GM12878 (cell line): Measurements from ENCODE around the gene SLC6A7. TPM values are rescaled to one million over a fixed set of nuclear protein-coding genes. Genes with fewer than 3 reads are reported as not detected.

Experiments
- ATAC-seq: fragments of 200-7000 bp; cut with Tn5 transposase; 3 replicates; pipeline ENCODE4 v1.9.1; 2020; ENCODE audit warnings: mild to moderate bottlenecking, moderate library complexity
- BruUV-seq: library from RNA; stranded (reverse); fragments of 400-500 nt; replicated peaks from 2 replicates; lab custom pipeline; 2021; lab: Mats Ljungman, UMichigan
- CTCF ChIA-PET: fragments of 300-600 bp; sonication (Branson Sonifier 250); formaldehyde crosslinking; extraction: SDS; loops from one replicate; lab custom pipeline; 2021; ENCODE audit warnings: inconsistent platforms; lab: Yijun Ruan, JAX
- POLR2A ChIA-PET: fragments of 350-600 bp; formaldehyde crosslinking; extraction: SDS; loops from one replicate; lab custom pipeline; 2021; ENCODE audit warnings: inconsistent platforms; lab: Charles Lee
- RAD21 ChIA-PET: fragments of 300-600 bp; sonication (Branson Sonifier 250); formaldehyde crosslinking; loops from one replicate; lab custom pipeline; 2023; ENCODE audit warnings: antibody characterized with exemption; ENCODE audit not compliant: unreplicated experiment; lab: Charles Lee
- SMC1A ChIA-PET: fragments of 300-600 bp; sonication (Branson Sonifier 250); formaldehyde crosslinking; loops from one replicate; lab custom pipeline; 2023; ENCODE audit not compliant: unreplicated experiment, uncharacterized antibody; lab: Charles Lee
- DNase-seq: peaks from one replicate; pipeline ENCODE4 v3.0.0-alpha.2; 2011; ENCODE audit warnings: low read depth, low spot score
- FAIRE-seq: peaks from 3 replicates; lab custom pipeline; 2011; peaks lifted over from hg19 to GRCh38; lab: Jason Lieb, UNC
- H2AFZ ChIP-seq: 2 replicates; pipeline ENCODE4 v1.6.0; 2011; ENCODE audit warnings: low read depth, low read length, control low read depth; ENCODE audit not compliant: control insufficient read depth
- H3K27ac ChIP-seq: 2 replicates; pipeline ENCODE4 v1.5.1; 2011; ENCODE audit warnings: control low read depth; ENCODE audit not compliant: control insufficient read depth, insufficient read depth
- H3K27me3 ChIP-seq, 2 experiments: replicated peaks in 1 of 2; 2 replicates each; pipeline versions ENCODE4 v1.6.0 to v1.6.1; 2011; ENCODE audit warnings: low read length in 1 of 2; ENCODE audit not compliant: control insufficient read depth in 2 of 2, insufficient read depth in 2 of 2
- H3K36me3 ChIP-seq, 2 experiments: 2 replicates each; pipeline ENCODE4 v1.5.1; 2011; ENCODE audit warnings: low read length in 1 of 2; ENCODE audit not compliant: control insufficient read depth in 2 of 2, insufficient read depth in 2 of 2
- H3K4me1 ChIP-seq: 2 replicates; pipeline ENCODE4 v1.6.1; 2011; ENCODE audit warnings: mild to moderate bottlenecking, low read length, moderate library complexity, mixed read lengths; ENCODE audit not compliant: control insufficient read depth, insufficient read depth
- H3K4me2 ChIP-seq: 2 replicates; pipeline ENCODE4 v1.6.0; 2011; ENCODE audit warnings: control low read depth; ENCODE audit not compliant: control insufficient read depth, insufficient read depth
- H3K4me3 ChIP-seq: fragments of 200-600 bp; sonication (generic); 2 replicates; pipeline ENCODE4 v1.5.1; 2016
- H3K79me2 ChIP-seq: 2 replicates; pipeline ENCODE4 v1.6.0; 2011; ENCODE audit warnings: low read length; ENCODE audit not compliant: control insufficient read depth, insufficient read depth
- H3K9ac ChIP-seq: 2 replicates; pipeline ENCODE4 v1.8.0; 2011; ENCODE audit warnings: low read length, control low read depth, mixed read lengths; ENCODE audit not compliant: control insufficient read depth, insufficient read depth
- H3K9me3 ChIP-seq: replicated peaks from 3 replicates; pipeline ENCODE4 v1.5.1; 2011; ENCODE audit warnings: mild to moderate bottlenecking, low read length; ENCODE audit not compliant: control insufficient read depth, insufficient read depth
- H4K20me1 ChIP-seq: 2 replicates; pipeline ENCODE4 v1.6.0; 2011; ENCODE audit not compliant: control insufficient read depth, insufficient read depth
- CHD4 ChIP-seq: fragments of 200-600 bp; sonication (generic); IDR thresholded peaks from 2 replicates; pipeline ENCODE4 v1.6.1; 2016; ENCODE audit warnings: mild to moderate bottlenecking
- EP300 ChIP-seq, 2 experiments: fragments of 150-350 bp in 1 of 2; IDR thresholded peaks; 2 replicates each; pipeline ENCODE4 v1.6.1; 2011 to 2012; ENCODE audit warnings: low read depth in 2 of 2, low read length in 2 of 2, borderline replicate concordance in 1 of 2, improper control_type of control experiment in 1 of 2, inconsistent platforms in 1 of 2; ENCODE audit not compliant: control insufficient read depth in 1 of 2
- IRF4 ChIP-seq: IDR thresholded peaks from 2 replicates; pipeline ENCODE4 v1.6.1; 2011; ENCODE audit warnings: low read depth, low read length
- MAX ChIP-seq: IDR thresholded peaks from 2 replicates; pipeline ENCODE4 v1.6.1; 2012; ENCODE audit warnings: low read depth, low read length, improper control_type of control experiment
- MTA3 ChIP-seq: IDR thresholded peaks from 2 replicates; pipeline ENCODE4 v1.6.1; 2012; ENCODE audit warnings: low read length, inconsistent platforms, borderline replicate concordance
- NR2F1 ChIP-seq: fragments of 450-650 bp; conservative IDR thresholded peaks from 2 replicates; pipeline ENCODE4 v1.6.1; 2017; ENCODE audit warnings: mild to moderate bottlenecking
- RUNX3 ChIP-seq: IDR thresholded peaks from 2 replicates; pipeline ENCODE4 v1.6.1; 2012; ENCODE audit warnings: low read length, inconsistent platforms
- SMAD1 ChIP-seq: fragments of 450-650 bp; IDR thresholded peaks from 2 replicates; pipeline ENCODE4 v1.6.1; 2018; ENCODE audit warnings: mild to moderate bottlenecking, low read depth; ENCODE audit not compliant: partially characterized antibody
- SP1 ChIP-seq: IDR thresholded peaks from one replicate; pipeline ENCODE4 v1.6.1; 2011; ENCODE audit warnings: low read depth, low read length
- SRF ChIP-seq, 2 experiments: IDR thresholded peaks; 2 replicates each; pipeline ENCODE4 v1.6.1; 2011; ENCODE audit warnings: low read depth in 2 of 2, low read length in 2 of 2, mild to moderate bottlenecking in 1 of 2, moderate library complexity in 1 of 2
- TAF1 ChIP-seq: IDR thresholded peaks from 2 replicates; pipeline ENCODE4 v1.6.1; 2011; ENCODE audit warnings: mild to moderate bottlenecking, low read depth, low read length, borderline replicate concordance
- WGBS: methylation state at CpG from one replicate; pipeline ENCODE4 v1.1.6; 2016; ENCODE audit warnings: low lambda C conversion rate; ENCODE audit not compliant: insufficient replicate concordance, insufficient coverage; ENCODE audit errors: missing lambda C conversion rate; 5-methylcytosine and 5-hydroxymethylcytosine counted together
- in situ Hi-C: fragments of 300-500 bp; cut with MboI; formaldehyde crosslinking; loops from 9 replicates; pipeline ENCODE4 v1.14.3; 2018; ENCODE audit warnings: mixed read lengths
- intact Hi-C: fragments of 100-400 bp; cut with micrococcal nuclease; formaldehyde crosslinking; loops from one replicate; pipeline ENCODE4 v1.14.2; 2022; ENCODE audit not compliant: unreplicated experiment
- polyA plus RNA-seq, 11 experiments: library from polyadenylated mRNA; depleted of rRNA in 4 of 11; unstranded in 6 of 11; stranded (reverse) in 5 of 11; fragments of >200 nt; fragmentation: Nextera tagmentation in 4 of 11; fragmentation: Illumina TruSeq in 1 of 11; extraction: Ambion mirVana in 4 of 11; extraction: Trizol in 1 of 11; gene quantifications; 1 replicate in 1 of 11; 2 replicates in 10 of 11; pipeline versions ENCODE4 v1.2.1 to v1.2.3, GENCODE V29; 2011 to 2016; ENCODE audit warnings: inconsistent platforms in 2 of 11, missing spikeins in 2 of 11, low read depth in 1 of 11
- total RNA-seq, 4 experiments: library from RNA; depleted of rRNA in 3 of 4; stranded (reverse); fragments of >200 nt in 3 of 4; fragmentation: Illumina TruSeq in 1 of 4; extraction: Trizol in 1 of 4; gene quantifications; 2 replicates each; pipeline versions ENCODE4 v1.2.1 to v1.2.3, GENCODE V29; 2013 to 2021
- TF ChIP-seq, protein P1 (sequence below): fragments of 450-650 bp; IDR thresholded peaks from 2 replicates; pipeline ENCODE4 v1.6.1; 2017; ENCODE audit warnings: antibody characterized with exemption, mild to moderate bottlenecking, moderate library complexity
- TF ChIP-seq, protein P2 (sequence below): fragments of 450-650 bp; IDR thresholded peaks from 2 replicates; pipeline ENCODE4 v1.6.1; 2017; ENCODE audit warnings: mild to moderate bottlenecking, moderate library complexity

The SLC6A7 gene
- total and polyA plus RNA-seq, 10 of the 15 experiments (the other 5 are each of a cell fraction or from before 2014, with no cell fraction given), result 0.01 to 0.15 (median 0.06) TPM; not detected in 7

- no peak for TF ChIP-seq MAX
These were observed 8.8 kb upstream of the SLC6A7 start (continued) for GRCh38 chr5:150181027-150181426.

- Histone ChIP-seq H4K20me1 (no peaks in the 10 kb centered on the region), H3K79me2 (no peaks in the 10 kb centered on the region), H3K9ac (no peak overlapping the region), H3K4me1 (no peaks in the 10 kb centered on the region), H3K9me3 (no peaks in the 10 kb centered on the region), H3K27me3 (no peaks in the 10 kb centered on the region; a peak in 1 of 4 replicates), H2AFZ (no peak overlapping the region), H3K4me3 (no peak overlapping the region), H3K27ac (no peak overlapping the region), H3K4me2 (no peak overlapping the region), H3K36me3 (no peaks in the 10 kb centered on the region)
- ATAC-seq (no peak), FAIRE-seq (no peak), DNase-seq (no peak)
- ChIA-PET RAD21 (no interaction called here), SMC1A (interaction anchor here (0.6 to 2.1 kb wide), 3 partner anchors 9 to 865 kb away, joined by 3 to 7 read pairs (median 4); no protein-coding TSS in a partner anchor), CTCF (no interaction called here), POLR2A (no interaction called here)
- no TSS peak for BruUV-seq
- 16% methylated on average over 9 of the region's 9 CpGs for WGBS
- in situ Hi-C loops, result no loop called here
- intact Hi-C loops, result no loop called here
- TF ChIP-seq TAF1 (no peak), EP300 (IDR thresholded peaks at IDR 0.05; ENCODE audit: borderline replicate concordance in 1 of 2, control insufficient read depth in 1 of 2, low read depth in 2 of 2, low read length in 2 of 2) (no peak), SRF (IDR thresholded peaks at IDR 0.05; ENCODE audit: low read depth in 2 of 2, low read length in 2 of 2) (no peak), IRF4 (no peak), CHD4 (no peak), SP1 (no peak), SMAD1 (no peak), RUNX3 (no peak), MTA3 (no peak), NR2F1 (no peak)
- TF ChIP-seq, protein P1, sequence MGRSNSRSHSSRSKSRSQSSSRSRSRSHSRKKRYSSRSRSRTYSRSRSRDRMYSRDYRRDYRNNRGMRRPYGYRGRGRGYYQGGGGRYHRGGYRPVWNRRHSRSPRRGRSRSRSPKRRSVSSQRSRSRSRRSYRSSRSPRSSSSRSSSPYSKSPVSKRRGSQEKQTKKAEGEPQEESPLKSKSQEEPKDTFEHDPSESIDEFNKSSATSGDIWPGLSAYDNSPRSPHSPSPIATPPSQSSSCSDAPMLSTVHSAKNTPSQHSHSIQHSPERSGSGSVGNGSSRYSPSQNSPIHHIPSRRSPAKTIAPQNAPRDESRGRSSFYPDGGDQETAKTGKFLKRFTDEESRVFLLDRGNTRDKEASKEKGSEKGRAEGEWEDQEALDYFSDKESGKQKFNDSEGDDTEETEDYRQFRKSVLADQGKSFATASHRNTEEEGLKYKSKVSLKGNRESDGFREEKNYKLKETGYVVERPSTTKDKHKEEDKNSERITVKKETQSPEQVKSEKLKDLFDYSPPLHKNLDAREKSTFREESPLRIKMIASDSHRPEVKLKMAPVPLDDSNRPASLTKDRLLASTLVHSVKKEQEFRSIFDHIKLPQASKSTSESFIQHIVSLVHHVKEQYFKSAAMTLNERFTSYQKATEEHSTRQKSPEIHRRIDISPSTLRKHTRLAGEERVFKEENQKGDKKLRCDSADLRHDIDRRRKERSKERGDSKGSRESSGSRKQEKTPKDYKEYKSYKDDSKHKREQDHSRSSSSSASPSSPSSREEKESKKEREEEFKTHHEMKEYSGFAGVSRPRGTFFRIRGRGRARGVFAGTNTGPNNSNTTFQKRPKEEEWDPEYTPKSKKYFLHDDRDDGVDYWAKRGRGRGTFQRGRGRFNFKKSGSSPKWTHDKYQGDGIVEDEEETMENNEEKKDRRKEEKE, result no peak
- TF ChIP-seq, protein P2, sequence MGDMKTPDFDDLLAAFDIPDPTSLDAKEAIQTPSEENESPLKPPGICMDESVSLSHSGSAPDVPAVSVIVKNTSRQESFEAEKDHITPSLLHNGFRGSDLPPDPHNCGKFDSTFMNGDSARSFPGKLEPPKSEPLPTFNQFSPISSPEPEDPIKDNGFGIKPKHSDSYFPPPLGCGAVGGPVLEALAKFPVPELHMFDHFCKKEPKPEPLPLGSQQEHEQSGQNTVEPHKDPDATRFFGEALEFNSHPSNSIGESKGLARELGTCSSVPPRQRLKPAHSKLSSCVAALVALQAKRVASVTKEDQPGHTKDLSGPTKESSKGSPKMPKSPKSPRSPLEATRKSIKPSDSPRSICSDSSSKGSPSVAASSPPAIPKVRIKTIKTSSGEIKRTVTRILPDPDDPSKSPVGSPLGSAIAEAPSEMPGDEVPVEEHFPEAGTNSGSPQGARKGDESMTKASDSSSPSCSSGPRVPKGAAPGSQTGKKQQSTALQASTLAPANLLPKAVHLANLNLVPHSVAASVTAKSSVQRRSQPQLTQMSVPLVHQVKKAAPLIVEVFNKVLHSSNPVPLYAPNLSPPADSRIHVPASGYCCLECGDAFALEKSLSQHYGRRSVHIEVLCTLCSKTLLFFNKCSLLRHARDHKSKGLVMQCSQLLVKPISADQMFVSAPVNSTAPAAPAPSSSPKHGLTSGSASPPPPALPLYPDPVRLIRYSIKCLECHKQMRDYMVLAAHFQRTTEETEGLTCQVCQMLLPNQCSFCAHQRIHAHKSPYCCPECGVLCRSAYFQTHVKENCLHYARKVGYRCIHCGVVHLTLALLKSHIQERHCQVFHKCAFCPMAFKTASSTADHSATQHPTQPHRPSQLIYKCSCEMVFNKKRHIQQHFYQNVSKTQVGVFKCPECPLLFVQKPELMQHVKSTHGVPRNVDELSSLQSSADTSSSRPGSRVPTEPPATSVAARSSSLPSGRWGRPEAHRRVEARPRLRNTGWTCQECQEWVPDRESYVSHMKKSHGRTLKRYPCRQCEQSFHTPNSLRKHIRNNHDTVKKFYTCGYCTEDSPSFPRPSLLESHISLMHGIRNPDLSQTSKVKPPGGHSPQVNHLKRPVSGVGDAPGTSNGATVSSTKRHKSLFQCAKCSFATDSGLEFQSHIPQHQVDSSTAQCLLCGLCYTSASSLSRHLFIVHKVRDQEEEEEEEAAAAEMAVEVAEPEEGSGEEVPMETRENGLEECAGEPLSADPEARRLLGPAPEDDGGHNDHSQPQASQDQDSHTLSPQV, result no peak
These were observed 7.9 kb upstream of the SLC6A7 start for GRCh38 chr5:150181766-150182545.
